Measurements from ENCODE around the gene ALOX15B.

- no peak for TF ChIP-seq GATA2 (IDR thresholded peaks at IDR 0.05; ENCODE audit: low read depth, low read length)
- no peak for TF ChIP-seq GATA3 (IDR thresholded peaks at IDR 0.05; ENCODE audit: low read depth, low read length)
Measured at GRCh38 chr17:8076502-8077266, 37.8 kb downstream of the ALOX15B start.

All from SH-SY5Y (cell line).